ENCODE measurements around the gene RNF166. TPM values are rescaled to one million over a fixed set of nuclear protein-coding genes. Genes with fewer than 3 reads are reported as not detected.

Gene RNF166
- total and polyA plus RNA-seq, 5 experiments from 2014 or later: 79.4 to 230 (median 104) TPM

DNA sequence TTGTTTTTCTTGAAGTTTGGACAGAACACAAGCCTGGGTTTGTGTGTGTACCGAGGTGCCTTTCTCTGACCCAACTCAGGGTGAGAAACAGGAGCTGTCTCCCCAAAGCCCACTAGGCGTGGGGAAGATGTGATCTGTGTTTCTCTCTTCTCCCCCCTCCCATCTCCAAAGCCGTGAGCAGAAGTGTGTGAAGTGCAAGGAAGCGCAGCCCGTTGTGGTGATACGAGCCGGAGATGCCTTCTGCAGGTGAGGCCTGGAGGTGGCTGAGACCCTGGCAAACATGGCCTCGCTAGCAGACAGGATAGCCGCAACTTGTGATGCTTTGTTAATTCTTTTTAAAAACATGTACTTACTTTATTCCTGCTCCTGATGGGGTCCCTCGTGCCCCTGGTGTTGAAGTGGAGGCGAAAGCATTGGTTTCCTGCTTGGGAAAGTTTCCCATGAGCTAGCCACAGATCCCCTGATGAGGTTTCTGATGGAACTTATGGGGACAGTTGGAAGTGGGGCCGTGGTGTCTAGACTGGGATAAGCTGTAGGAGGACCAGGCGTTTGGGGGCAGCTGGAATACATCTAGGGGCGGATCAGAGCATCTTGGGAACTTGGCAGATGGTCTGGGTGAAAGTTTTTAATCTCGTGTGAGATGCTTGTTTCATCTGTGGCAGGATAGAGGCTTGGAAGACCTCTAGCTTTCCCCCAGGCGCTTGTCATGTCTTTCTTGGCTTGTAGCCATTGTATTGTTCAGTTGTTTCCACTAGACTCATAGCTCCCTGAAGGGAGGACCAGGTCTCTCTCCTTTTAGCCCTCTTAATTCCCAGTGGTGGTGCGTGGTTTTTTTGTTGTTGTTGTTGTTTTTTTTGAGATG, 988 bp upstream of the RNF166 start:
- ATAC-seq: no peak
- H3K27ac Mint-ChIP-seq: peak overlapping the region; percentile 57 to 93 (median 88)
- POLR2A ChIA-PET: interaction anchor here (0.6 to 8.5 kb wide), 7 partner anchors 15 to 96 kb away, joined by 3 to 67 read pairs (median 5); partner anchors contain the start of gene MVD
- peaks cover 0 to 4% (median 0%) of the 10 kb centered on the region in 3 donors for H3K36me3 Mint-ChIP-seq
- H3K4me3 Mint-ChIP-seq: peak overlapping the region; percentile 75 to 99 (median 82)
- no peak for DNase-seq
- no peaks in the 10 kb centered on the region for H3K9me3 Mint-ChIP-seq
- H3K27me3 Mint-ChIP-seq: no peaks in the 10 kb centered on the region
- H3K4me1 Mint-ChIP-seq: peaks cover 25 to 62% (median 50%) of the 10 kb centered on the region in 4 donors

DNA sequence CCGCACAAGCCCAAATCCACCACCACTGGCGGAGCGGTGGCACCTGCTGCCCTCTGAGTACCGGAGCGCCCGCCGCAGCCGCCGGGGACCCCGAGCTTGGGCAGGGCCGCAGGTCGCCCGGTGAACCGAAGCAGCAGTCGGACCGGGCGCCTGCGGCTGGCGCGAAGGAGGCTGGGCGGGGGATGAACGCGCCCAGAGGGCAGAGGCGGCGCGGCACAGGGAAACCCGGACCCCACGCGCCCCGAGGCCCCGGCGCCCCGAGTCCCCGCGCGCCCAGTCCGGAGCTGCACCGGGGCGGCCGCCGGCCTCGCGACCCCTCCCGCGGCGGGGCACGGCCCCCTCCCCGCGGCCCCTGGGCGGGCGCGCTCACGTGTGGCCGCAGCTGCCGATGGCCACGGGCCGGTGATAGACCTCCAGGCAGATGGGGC, 393 bp downstream of the RNF166 start:
- H3K9me3 Mint-ChIP-seq: no peaks in the 10 kb centered on the region
- peaks cover 0 to 4% (median 0%) of the 10 kb centered on the region in 3 donors for H3K36me3 Mint-ChIP-seq
- H3K4me1 Mint-ChIP-seq: peaks cover 23 to 59% (median 57%) of the 10 kb centered on the region in 4 donors
- peak overlapping the region; percentile 93 to 99 (median 96) for H3K4me3 Mint-ChIP-seq
- peak; percentile 8 to 9 for ATAC-seq
- no peaks in the 10 kb centered on the region for H3K27me3 Mint-ChIP-seq
- peak in 2 of 10 donors; percentile 24 to 28 for DNase-seq
- peak overlapping the region; percentile 88 to 100 (median 96) for H3K27ac Mint-ChIP-seq
- POLR2A ChIA-PET: interaction anchor here (0.7 to 8.7 kb wide), 15 partner anchors 10 to 88 kb away, joined by 3 to 100 read pairs (median 4); partner anchors contain the start of gene MVD

DNA sequence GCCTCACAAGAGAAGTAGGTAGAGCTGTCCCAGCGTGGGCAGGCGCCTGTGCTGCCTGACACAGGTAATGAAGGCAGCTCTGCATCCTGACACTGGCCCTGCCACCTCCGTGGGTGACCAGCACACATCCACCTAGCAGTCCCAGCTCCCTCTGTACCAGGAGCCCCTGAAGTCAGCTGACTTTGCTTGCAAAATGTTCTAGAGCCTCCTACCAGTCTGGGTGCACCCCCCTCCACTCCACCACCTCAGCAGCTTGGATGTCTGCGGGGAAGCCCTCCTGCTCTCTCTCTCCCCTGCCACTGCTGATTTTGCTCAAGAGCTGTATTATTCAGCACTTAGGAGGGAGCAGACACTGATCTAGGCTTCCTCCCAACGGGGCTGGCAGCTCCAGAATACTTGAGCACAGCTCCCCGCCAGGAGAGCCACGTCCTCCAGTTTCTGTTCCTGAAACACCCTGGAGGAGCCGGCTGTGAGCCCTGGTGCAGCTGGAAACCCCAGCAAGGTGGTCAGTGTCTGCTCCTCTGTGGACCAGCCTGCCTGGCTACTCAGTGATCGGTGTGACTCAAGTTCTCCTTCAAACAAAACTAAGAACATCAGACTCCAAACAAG, 1.0 kb downstream of the RNF166 start:
- peak overlapping the region; percentile 93 to 99 (median 96) for H3K4me3 Mint-ChIP-seq
- DNase-seq: peak in 7 of 10 donors; percentile 46 to 63 (median 56)
- POLR2A ChIA-PET: interaction anchor here (0.7 to 8.7 kb wide), 17 partner anchors 9 to 89 kb away, joined by 3 to 100 read pairs (median 3); partner anchors contain the start of gene MVD
- H3K36me3 Mint-ChIP-seq: peaks cover 0 to 4% (median 0%) of the 10 kb centered on the region in 3 donors
- peaks cover 24 to 65% (median 57%) of the 10 kb centered on the region in 4 donors for H3K4me1 Mint-ChIP-seq
- H3K27me3 Mint-ChIP-seq: no peaks in the 10 kb centered on the region
- ATAC-seq: peak; percentile 7 to 17
- peak overlapping the region; percentile 88 to 100 (median 96) for H3K27ac Mint-ChIP-seq
- no peaks in the 10 kb centered on the region for H3K9me3 Mint-ChIP-seq

DNA sequence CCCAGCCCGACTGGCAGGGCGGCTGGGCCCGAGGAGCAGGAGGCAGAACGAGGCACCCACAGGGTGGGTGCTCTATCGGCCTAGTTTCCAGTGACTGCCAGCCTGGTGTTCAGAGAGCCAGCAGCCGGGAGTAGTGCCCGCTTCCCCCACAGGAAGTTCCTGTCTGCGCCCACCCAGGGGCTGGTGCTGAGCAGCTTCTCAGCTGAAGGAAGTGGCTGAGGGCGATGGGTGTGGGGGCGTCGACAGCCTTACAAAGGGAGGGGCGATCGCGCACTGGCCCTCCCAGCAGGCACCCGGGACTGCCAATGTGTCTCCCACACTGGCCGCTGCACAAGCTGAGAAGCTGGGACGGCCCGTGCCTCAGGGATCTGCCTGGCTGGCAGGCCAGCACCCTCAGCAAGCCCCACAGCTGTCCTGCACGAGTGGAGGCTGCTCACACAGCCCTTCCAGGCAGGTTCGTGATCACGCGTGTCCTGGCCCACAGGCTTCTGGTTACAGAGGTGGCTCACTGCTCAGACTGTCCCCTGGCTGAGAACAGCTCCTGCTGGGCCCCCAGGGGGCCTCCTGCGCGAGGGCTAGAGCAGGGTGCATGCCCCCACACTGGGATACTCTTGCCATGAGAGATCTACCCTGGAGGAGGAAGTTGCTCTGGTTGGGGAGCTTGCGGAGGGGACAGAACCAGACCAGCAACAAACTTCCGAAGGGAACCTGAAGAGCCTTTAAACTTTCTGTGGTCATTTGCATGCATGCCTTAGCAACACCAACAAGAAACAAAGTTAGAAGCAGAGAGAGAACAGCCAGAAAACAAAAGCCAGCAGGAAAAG, 2.5 kb downstream of the RNF166 start:
- H3K36me3 Mint-ChIP-seq: peaks cover 0 to 7% (median 4%) of the 10 kb centered on the region in 3 donors
- no peaks in the 10 kb centered on the region for H3K27me3 Mint-ChIP-seq
- DNase-seq: peak; percentile 61 to 91 (median 76)
- peak overlapping the region; percentile 88 to 100 (median 96) for H3K27ac Mint-ChIP-seq
- ATAC-seq: peak; percentile 37 to 40
- H3K4me3 Mint-ChIP-seq: peak overlapping the region; percentile 93 to 99 (median 96)
- POLR2A ChIA-PET: interaction anchor here (0.6 to 8.7 kb wide), 20 partner anchors 11 to 274 kb away, joined by 3 to 100 read pairs (median 4); partner anchors contain the start of genes CYBA, GALNS, MVD and SNAI3
- no peaks in the 10 kb centered on the region for H3K9me3 Mint-ChIP-seq
- H3K4me1 Mint-ChIP-seq: peaks cover 28 to 68% (median 62%) of the 10 kb centered on the region in 4 donors

DNA sequence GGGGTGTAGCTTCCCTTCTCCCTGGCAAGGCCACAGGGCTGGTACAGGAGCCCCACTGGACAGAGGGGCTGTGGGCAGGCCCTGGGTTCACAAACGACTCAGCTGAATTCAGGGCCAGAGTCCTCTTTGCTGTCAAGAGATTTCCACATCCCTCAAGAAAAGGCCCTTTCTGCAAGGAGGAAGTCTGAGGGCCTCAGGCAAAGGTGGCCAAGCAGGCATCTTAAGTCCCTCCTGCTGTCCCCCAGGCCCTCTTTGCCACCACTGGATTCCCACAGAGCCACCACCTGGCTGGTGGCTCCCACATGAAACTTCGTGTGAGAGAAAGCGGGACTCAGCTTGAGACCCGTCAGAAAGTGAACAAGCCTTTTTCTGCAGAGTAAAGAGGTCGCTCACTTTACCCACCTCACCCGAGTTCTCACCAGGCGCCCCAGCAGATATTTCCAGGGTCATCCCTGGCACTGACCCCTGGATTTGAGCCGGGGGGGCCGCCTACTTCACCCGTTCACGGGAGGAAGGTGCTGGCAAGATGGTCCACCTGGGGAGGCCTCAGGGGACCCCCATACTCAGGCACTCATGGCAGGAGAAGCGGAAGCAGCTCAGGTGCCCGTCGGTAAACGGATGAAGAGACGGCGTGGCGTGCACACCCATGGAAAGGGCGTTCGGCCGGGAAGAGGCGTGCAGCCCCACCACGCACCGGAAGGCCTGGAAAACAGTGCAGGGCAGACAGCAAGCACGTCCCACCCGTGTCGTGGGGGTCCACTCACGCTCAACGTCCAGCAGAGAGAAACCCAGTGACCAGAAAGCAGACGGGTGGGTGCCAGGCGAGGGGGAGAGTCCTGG, 3.6 kb downstream of the RNF166 start:
- POLR2A ChIA-PET: interaction anchor here (0.6 to 8.7 kb wide), 23 partner anchors 10 to 236 kb away, joined by 3 to 100 read pairs (median 7); partner anchors contain the start of genes CDT1, CYBA, GALNS and MVD
- Mint-ChIP-seq H3K27me3 (no peaks in the 10 kb centered on the region), H3K4me1 (peaks cover 32 to 77% (median 70%) of the 10 kb centered on the region in 4 donors)

DNA sequence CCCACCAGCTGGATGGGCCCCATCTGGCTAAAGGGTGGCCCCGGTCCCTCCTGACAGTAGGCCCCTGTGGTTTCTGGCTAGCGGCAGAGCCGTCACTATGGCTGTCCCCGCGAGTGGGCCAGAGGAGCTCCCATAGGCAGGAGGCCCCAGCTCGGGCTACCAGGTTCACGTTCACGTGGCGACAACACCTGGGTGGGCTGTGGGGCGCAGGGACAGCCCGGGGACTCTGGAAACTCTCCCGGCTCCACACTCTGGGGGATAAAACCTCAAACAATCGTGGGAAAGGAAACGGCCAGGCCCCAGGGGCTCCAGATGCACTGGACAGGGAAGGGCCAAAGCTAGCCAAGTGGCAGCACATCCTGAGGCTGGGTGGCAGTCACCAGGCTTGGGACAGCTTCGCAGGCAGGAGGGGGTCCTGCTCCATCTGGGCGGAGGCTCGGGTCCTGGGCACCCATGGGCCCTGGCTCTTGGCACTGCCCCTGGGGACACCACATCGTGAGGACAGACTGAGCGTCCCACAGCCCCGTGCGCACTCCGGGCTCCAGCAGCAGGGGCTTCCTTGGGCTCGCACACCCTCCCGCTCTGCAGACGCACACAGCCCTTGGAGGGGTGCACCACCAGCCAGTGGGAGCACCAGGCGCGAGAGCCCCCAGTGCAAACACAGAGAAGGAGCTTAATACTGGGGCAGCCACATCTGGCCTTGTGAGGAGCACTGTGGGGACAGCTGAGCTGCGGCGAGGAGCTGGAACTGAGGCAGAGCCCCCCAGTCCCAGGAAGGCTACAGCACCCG, 4.4 kb downstream of the RNF166 start:
- Mint-ChIP-seq H3K9me3 (no peaks in the 10 kb centered on the region), H3K27ac (peak overlapping the region; percentile 88 to 100 (median 96)), H3K4me3 (peak overlapping the region; percentile 93 to 99 (median 96)), H3K27me3 (no peaks in the 10 kb centered on the region), H3K4me1 (peaks cover 28 to 73% (median 64%) of the 10 kb centered on the region in 4 donors), H3K36me3 (peaks cover 0 to 22% (median 6%) of the 10 kb centered on the region in 3 donors)
- DNase-seq: peak in 3 of 10 donors; percentile 20 to 40 (median 32)
- no peak for ATAC-seq
- POLR2A ChIA-PET: interaction anchor here (0.7 to 8.7 kb wide), 20 partner anchors 9 to 447 kb away, joined by 3 to 100 read pairs (median 8); partner anchors contain the start of genes CDT1, CYBA, GALNS and MVD

More for the DNA sequence above, 3.6 kb downstream of the RNF166 start:
- Mint-ChIP-seq H3K27ac (peak overlapping the region; percentile 88 to 100 (median 96)), H3K9me3 (no peaks in the 10 kb centered on the region), H3K36me3 (peaks cover 0 to 16% (median 6%) of the 10 kb centered on the region in 3 donors), H3K4me3 (peak overlapping the region; percentile 93 to 99 (median 96))
- DNase-seq (peak in 3 of 10 donors; percentile 10 to 49 (median 32)), ATAC-seq (no peak)

DNA sequence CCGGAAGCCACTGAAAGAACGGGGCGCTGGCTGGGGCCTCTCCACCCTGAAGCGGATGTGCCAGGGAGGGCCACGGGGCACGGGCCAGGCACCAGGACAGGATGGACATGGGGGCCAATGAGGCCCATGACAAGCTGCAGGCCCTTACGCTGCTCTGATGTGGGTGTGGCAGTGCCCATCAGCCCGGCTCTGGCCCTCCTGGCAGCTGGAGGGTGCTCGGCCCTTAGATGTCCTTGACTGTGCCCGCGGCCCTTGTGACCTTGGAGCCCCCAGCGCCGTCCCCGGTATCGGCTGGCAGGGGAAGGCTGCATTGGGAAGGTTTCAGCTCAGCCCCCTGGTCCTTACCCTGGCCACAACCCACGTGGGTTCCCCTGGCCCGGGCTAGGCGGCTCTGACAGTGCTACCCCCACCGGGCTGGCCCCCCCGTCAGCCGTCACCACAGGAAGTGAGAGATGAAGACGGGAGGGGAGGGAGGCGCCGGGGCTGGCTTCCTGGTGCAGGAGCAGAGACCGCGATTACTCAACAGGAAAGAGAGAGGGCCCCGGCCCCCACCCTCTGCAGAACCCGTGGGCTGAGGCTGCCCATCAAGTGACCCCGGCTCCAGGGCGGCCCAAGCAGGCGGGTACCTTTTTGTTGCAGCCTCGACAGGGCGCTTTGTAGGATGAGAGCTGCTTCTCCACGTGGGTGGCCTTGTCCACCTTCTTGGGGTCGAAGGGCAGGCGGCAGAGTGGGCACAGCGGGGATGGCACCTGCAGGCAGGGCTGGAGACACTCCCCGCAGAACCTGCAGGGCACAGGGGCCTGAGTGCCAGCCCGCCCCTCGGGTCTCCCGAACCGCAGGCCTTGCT, 5.3 kb downstream of the RNF166 start:
- POLR2A ChIA-PET: interaction anchor here (0.5 to 8.7 kb wide), 24 partner anchors 9 to 547 kb away, joined by 3 to 100 read pairs (median 6); partner anchors contain the start of genes CDT1, CYBA, GALNS and MVD
- ATAC-seq (peak; percentile 68 to 72), DNase-seq (peak; percentile 82 to 97 (median 94))
- Mint-ChIP-seq H3K36me3 (peaks cover 0 to 24% (median 6%) of the 10 kb centered on the region in 3 donors), H3K4me1 (peaks cover 28 to 72% (median 63%) of the 10 kb centered on the region in 4 donors), H3K27ac (peak overlapping the region; percentile 88 to 100 (median 96)), H3K27me3 (no peaks in the 10 kb centered on the region), H3K9me3 (no peaks in the 10 kb centered on the region), H3K4me3 (peak overlapping the region; percentile 93 to 99 (median 96))

DNA sequence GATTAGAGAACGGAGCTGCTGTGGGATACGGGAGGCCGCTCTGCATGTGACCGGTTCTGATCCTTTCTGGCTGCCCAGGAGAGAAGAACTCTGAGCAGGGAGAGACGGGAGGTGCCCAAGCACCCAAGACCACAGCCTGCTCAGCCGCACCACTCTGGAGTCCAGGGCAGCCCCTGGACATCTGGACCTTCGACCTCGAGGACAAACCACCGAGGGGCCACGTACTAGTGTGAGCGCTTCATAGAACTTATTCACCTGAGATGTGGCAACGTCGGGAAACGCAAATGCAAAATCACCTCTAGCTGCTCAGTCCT, 5.9 kb downstream of the RNF166 start:
- POLR2A ChIA-PET: interaction anchor here (0.7 to 8.7 kb wide), 18 partner anchors 8 to 547 kb away, joined by 3 to 100 read pairs (median 8); partner anchors contain the start of genes CYBA, GALNS, MVD and SNAI3
- DNase-seq (peak in 1 of 10 donors; percentile 39), ATAC-seq (no peak)
- Mint-ChIP-seq H3K36me3 (peaks cover 0 to 27% (median 6%) of the 10 kb centered on the region in 3 donors), H3K9me3 (no peaks in the 10 kb centered on the region), H3K4me1 (peaks cover 27 to 69% (median 61%) of the 10 kb centered on the region in 4 donors), H3K4me3 (peak overlapping the region; percentile 93 to 99 (median 96)), H3K27ac (peak overlapping the region; percentile 88 to 100 (median 96)), H3K27me3 (no peaks in the 10 kb centered on the region)

DNA sequence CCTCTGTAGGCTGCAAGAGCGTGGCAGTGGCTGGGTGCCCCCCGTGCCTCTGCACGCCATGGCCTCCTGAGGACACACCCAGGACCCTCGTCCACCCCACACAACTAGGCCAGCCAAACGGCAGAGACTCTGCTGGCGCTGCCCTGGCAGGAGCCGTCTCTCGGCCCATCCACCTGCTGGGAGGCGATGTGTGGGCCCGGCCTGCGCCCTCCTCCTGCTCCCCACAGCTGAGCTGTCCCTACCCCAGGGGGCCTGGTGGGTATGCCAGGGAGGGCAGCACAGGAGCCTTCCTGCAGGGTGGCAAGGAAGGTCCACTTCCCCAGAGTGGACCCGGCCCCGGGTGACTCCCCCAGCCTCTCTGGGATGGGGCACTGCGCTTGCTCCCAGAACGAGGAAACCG, 7.0 kb downstream of the RNF166 start:
- H3K27ac Mint-ChIP-seq: peak overlapping the region in 8 of 10 donors; percentile 28 to 100 (median 92)
- POLR2A ChIA-PET: interaction anchor here (0.7 to 8.7 kb wide), 4 partner anchors 8 to 49 kb away, joined by 4 to 100 read pairs (median 50); partner anchors contain the start of genes CYBA and SNAI3
- DNase-seq (no peak), ATAC-seq (no peak)
- H3K27me3 Mint-ChIP-seq: no peaks in the 10 kb centered on the region
- peaks cover 0 to 27% (median 6%) of the 10 kb centered on the region in 3 donors for H3K36me3 Mint-ChIP-seq
- no peaks in the 10 kb centered on the region for H3K9me3 Mint-ChIP-seq
- H3K4me3 Mint-ChIP-seq: peak overlapping the region in 4 of 10 donors; percentile 41 to 99 (median 97)
- H3K4me1 Mint-ChIP-seq: peaks cover 21 to 63% (median 54%) of the 10 kb centered on the region in 4 donors

All from naive thymus-derived CD8-positive, alpha-beta T cell (primary cell).